DMS 273 (cell line): ENCODE results near the gene NPL.

ENCODE experiments used
- DNase-seq: peaks from one replicate; lab custom pipeline; 2025; ENCODE audit not compliant: unreplicated experiment; lab: John Stamatoyannopoulos, UW

The NPL gene

GRCh38 chr1:182777386-182777785 lies 12.2 kb upstream of the NPL start:
- DNase-seq = no peak

- no peak for DNase-seq
These were observed 10.7 kb upstream of the NPL start for GRCh38 chr1:182778862-182779261.

GRCh38 chr1:182779530-182779929 lies 10.0 kb upstream of the NPL start:
- no peak for DNase-seq

GRCh38 chr1:182781841-182782586 lies 7.6 kb upstream of the NPL start:
- peak; percentile 93 for DNase-seq

GRCh38 chr1:182782587-182782913 lies 7.0 kb upstream of the NPL start:
- DNase-seq = no peak

GRCh38 chr1:182783068-182783467 lies 6.5 kb upstream of the NPL start:
- DNase-seq = peak; percentile 52

GRCh38 chr1:182784556-182785171 lies 4.9 kb upstream of the NPL start:
- peak; percentile 87 for DNase-seq

GRCh38 chr1:182785181-182785580 lies 4.4 kb upstream of the NPL start:
- no peak for DNase-seq

- peak; percentile 74 for DNase-seq
These were observed 3.2 kb upstream of the NPL start for GRCh38 chr1:182786223-182786994.

- DNase-seq = no peak
These were observed 2.6 kb upstream of the NPL start for GRCh38 chr1:182786995-182787324.

- no peak for DNase-seq
These were observed 2.0 kb downstream of the NPL start for GRCh38 chr1:182791281-182792179.

GRCh38 chr1:182794091-182794490 lies 4.5 kb downstream of the NPL start:
- no peak for DNase-seq

- DNase-seq = no peak
These were observed 5.2 kb downstream of the NPL start for GRCh38 chr1:182794676-182795201.

GRCh38 chr1:182795563-182796228 lies 6.1 kb downstream of the NPL start:
- no peak for DNase-seq

- DNase-seq = no peak
These were observed 12.6 kb downstream of the NPL start for GRCh38 chr1:182802006-182802803.

- no peak for DNase-seq
These were observed 14.3 kb downstream of the NPL start for GRCh38 chr1:182803846-182804245.

- DNase-seq = peak; percentile 18
These were observed 16.6 kb downstream of the NPL start for GRCh38 chr1:182806015-182806678.

- no peak for DNase-seq
These were observed 18.3 kb downstream of the NPL start for GRCh38 chr1:182807907-182808306.

- no peak for DNase-seq
These were observed 19.9 kb downstream of the NPL start for GRCh38 chr1:182809414-182809957.
